ENCODE data around the gene THUMPD3. TPM values are rescaled to one million over a fixed set of nuclear protein-coding genes. Genes with fewer than 3 reads are reported as not detected.
A peak's percentile ranks its signal among the peaks of the same experiment; 100 is the strongest.

Gene THUMPD3
- total RNA-seq, 2 donors from 2014 or later = 46.2 to 53.9 TPM

DNA sequence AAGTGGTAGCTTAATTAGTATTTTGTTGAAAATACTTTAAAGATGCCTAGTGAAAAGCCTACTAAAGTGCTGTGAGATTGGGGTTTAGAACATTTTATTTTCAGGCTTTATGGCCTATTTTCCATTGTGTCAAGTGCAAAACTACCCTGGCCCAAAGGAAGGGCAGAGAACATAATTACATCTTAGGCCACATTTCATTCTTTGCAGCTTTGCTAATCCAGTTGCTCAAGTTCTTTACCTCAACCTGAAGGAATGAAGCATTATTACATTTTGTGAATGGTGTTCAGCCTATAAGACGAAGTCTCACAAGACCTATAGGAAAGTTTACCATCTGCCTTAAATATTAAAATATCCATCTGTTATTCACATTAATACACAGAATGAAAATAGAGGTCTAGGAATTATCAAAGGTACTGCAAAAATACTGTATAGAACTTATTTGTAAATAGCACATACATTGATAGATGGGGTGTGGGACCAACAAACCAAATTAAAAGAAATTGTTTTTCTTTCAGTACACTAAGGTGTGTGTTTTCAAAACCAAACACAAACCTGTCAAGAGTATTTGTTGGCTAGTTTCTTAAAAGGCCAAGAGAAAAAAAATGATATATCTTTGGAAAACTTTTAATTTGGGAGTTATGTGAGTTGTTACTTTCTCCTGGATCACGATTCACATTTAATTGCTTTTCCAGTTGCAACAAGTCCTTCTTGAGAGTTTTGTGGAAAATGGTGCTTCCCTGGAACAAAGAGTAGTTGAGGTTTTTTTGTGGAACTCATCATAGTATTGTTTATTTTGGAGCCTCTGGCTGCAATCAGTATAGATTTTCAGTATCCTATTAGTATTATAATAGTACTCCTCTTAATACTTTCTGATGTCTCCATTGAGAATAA is 22.6 kb downstream of the THUMPD3 start:
- no peak for ATAC-seq (replicated peaks)
- Mint-ChIP-seq H3K9me3 (no peaks in the 10 kb centered on the region), H3K27me3 (no peaks in the 10 kb centered on the region), H3K36me3 (ENCODE audit: low read depth) (peaks cover 100% of the 10 kb centered on the region), H3K4me1 (peaks cover 4% of the 10 kb centered on the region), H3K27ac (no peak overlapping the region), H3K4me3 (no peak overlapping the region)

DNA sequence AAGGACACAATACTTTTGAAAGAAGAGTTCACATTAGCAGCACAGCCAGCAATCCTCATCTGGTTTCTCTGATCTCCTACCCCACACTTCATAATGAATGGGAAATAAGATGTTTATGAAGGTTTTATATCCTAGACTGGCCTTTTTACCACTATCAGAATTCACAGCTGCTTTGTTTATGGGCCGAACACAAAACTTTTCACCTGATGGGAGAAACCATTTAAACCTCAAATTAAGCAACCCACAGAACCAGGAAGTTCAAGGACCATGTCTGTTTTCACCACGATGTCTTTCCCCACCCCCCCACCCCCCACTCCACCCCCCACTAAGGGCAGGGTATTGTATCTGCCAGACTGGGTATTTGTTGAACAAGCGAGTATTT is 23.2 kb downstream of the THUMPD3 start:
- peaks cover 100% of the 10 kb centered on the region for H3K36me3 Mint-ChIP-seq (ENCODE audit: low read depth)
- no peaks in the 10 kb centered on the region for H3K9me3 Mint-ChIP-seq
- no peak overlapping the region for H3K4me3 Mint-ChIP-seq
- H3K4me1 Mint-ChIP-seq = peaks cover 4% of the 10 kb centered on the region
- ATAC-seq (replicated peaks) = no peak
- H3K27me3 Mint-ChIP-seq = no peaks in the 10 kb centered on the region
- no peak overlapping the region for H3K27ac Mint-ChIP-seq

DNA sequence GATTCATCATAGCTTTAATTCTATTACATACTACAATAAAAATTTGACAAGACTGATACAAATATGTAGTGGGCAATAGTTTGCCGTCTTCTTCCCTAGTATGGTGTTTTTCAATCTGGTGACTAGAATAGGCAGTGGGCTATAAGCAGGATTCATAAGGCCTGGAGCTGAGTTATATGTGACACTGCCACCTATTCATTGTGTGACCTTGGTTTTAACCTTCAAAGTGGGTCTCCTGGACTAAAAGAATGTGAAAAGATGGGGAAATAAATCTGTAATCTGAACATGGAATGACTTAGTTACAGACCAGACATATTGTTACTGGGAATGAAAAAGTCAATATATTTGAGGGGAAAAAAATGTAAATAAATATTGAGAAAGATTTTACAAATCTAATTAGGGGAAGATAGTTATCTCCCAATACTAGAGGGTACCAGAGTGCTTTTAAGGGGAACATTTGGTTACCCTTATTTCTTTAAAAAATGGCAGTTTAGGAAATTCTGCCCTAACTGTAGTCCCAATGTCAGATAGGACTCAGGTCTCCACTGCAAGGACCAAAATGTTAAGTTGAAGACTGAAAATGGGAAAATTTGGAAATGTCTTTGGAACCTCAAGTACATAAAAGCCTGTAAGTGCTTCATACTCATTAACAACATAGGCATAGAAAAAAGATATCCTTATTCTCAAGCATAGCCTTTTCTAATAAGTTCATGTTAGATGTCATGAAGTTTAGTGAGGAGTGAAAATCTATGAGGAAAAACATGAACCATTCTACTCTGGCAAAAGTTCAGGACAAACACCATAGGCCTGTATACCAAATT is 23.9 kb downstream of the THUMPD3 start:
- Mint-ChIP-seq H3K4me1 (peaks cover 4% of the 10 kb centered on the region), H3K27ac (no peak overlapping the region), H3K27me3 (no peaks in the 10 kb centered on the region), H3K36me3 (ENCODE audit: low read depth) (peaks cover 100% of the 10 kb centered on the region), H3K9me3 (no peaks in the 10 kb centered on the region), H3K4me3 (no peak overlapping the region)
- no peak for ATAC-seq (replicated peaks)

DNA sequence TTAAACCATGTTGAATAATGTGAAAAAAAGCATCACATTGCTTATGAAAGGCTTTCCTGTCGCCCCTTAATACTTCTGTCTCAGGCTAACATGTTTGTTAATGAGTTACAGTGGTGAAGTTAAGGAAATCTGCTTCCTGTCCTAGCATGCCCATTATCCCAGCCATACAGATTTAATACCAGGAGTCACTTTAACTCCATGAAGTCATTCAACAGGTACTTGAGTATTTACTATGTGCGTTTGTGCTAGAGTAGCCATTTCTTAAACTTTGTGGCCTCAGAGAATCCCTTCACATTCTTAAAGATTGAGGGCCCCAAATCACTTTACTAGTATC is 24.4 kb downstream of the THUMPD3 start:
- peaks cover 100% of the 10 kb centered on the region for H3K36me3 Mint-ChIP-seq (ENCODE audit: low read depth)
- H3K27ac Mint-ChIP-seq = no peak overlapping the region
- no peak for ATAC-seq (replicated peaks)

DNA sequence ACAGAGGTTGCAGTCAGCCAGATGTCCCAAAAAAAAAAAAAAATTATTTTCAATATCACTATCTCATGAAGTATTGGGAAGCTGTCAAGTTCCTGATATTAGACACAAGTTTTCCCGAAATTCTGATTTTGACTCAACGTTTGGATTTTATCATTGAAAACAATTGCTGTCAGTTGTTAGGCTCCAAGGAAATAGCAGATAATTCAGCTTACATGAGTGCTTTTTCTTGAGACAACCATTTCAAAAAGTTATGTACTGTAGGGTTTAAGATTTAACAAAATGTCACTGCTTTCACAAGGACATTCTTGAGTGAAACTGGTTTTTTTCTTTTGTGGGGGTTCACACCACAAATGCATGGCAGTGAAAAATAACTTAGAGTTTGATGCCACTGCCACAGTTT is 25.3 kb downstream of the THUMPD3 start:
- no peaks in the 10 kb centered on the region for H3K27me3 Mint-ChIP-seq
- no peak overlapping the region for H3K27ac Mint-ChIP-seq
- H3K4me1 Mint-ChIP-seq = peaks cover 13% of the 10 kb centered on the region
- H3K9me3 Mint-ChIP-seq = no peaks in the 10 kb centered on the region
- no peak overlapping the region for H3K4me3 Mint-ChIP-seq
- ATAC-seq (replicated peaks) = no peak
- peaks cover 100% of the 10 kb centered on the region for H3K36me3 Mint-ChIP-seq (ENCODE audit: low read depth)

More for the DNA sequence above, 24.4 kb downstream of the THUMPD3 start:
- peaks cover 9% of the 10 kb centered on the region for H3K4me1 Mint-ChIP-seq
- no peaks in the 10 kb centered on the region for H3K27me3 Mint-ChIP-seq
- no peaks in the 10 kb centered on the region for H3K9me3 Mint-ChIP-seq
- no peak overlapping the region for H3K4me3 Mint-ChIP-seq

DNA sequence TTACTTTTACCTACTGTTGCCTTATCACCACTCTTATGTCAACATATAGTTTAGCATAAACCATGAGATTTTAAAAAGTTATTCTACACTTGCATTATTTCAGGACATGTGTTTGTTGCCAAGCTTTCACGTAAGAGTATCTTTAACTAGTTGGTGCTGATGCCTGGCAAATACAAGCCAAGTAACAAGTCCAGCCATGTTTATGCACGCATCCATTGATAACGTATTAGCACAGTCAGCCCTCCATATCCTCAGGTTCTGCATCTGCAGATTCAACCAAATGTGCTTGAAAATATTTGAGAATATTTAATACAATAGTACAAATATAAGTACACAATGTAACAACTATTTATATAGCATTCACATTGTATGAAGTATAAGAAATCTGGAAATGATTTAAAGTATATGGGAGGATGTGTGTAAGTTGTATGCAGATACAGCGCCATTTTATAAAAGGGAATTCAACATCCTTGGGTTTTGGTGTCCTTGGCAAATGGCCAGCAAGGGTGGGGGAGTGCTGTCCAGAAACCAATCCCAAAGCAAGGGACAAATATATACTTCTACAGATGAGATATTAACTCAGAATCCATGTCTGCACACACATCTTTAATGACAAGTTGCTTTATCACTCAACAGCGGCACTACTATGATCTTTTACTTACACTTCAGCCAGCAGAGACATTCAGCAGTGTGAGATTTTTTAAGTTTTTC is 25.9 kb downstream of the THUMPD3 start:
- Mint-ChIP-seq H3K36me3 (ENCODE audit: low read depth) (peaks cover 100% of the 10 kb centered on the region), H3K27ac (no peak overlapping the region), H3K4me1 (peaks cover 13% of the 10 kb centered on the region), H3K27me3 (no peaks in the 10 kb centered on the region), H3K4me3 (no peak overlapping the region), H3K9me3 (no peaks in the 10 kb centered on the region)
- no peak for ATAC-seq (replicated peaks)

DNA sequence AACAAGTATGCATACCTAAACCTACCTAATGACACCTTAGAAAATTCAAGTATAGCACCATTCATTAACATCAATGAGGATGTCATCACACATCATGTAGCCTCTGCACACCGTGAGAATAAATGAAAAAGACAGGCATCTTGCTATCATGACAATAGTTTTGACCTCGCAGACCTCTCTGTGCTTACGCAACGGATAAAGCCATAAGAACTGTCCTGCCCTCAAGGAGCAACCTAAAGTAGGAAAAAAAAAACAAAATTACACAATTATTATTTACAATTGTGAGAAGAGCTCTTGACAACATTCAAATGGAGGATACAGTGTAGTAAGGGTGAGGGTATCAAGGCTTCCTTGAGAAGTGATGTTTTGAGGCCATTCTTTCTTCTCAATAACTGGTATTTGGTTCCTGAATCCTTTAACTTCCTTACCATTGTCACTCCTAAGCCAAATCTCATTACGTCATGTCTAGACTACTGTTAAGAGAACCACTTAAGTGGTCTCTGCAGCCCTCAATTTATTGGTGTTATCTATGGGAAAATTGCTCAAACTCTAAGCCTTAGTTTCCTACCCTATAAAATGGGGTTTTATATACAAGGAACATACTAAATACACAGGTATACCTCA is 27.5 kb downstream of the THUMPD3 start:
- Mint-ChIP-seq H3K27ac (no peak overlapping the region), H3K27me3 (no peaks in the 10 kb centered on the region), H3K36me3 (ENCODE audit: low read depth) (peaks cover 100% of the 10 kb centered on the region), H3K9me3 (no peaks in the 10 kb centered on the region), H3K4me1 (peaks cover 20% of the 10 kb centered on the region), H3K4me3 (no peak overlapping the region)
- ATAC-seq (replicated peaks) = no peak

DNA sequence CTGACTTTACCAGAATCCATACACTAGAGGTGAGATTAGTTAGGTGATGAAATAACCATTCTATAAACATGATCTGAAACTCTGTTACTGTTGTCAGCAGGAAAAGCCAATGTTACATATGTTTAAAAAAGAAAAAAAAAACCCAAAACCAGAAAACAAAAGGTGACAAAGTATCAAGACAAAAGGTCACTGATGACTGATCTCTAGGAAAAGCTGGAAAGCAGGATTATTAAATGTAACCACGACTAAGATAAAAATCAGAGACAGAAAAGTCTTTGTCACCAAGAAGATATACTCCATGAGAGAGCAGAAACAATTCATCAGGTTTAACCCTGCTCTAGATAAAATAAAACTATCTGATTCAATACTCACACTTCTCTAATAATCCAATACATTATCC is 29.2 kb downstream of the THUMPD3 start:
- Mint-ChIP-seq H3K9me3 (no peaks in the 10 kb centered on the region), H3K27me3 (no peaks in the 10 kb centered on the region), H3K27ac (peak overlapping the region; percentile 75), H3K4me3 (peak overlapping the region; percentile 51), H3K4me1 (peaks cover 20% of the 10 kb centered on the region), H3K36me3 (ENCODE audit: low read depth) (peaks cover 95% of the 10 kb centered on the region)
- ATAC-seq (replicated peaks) = no peak

DNA sequence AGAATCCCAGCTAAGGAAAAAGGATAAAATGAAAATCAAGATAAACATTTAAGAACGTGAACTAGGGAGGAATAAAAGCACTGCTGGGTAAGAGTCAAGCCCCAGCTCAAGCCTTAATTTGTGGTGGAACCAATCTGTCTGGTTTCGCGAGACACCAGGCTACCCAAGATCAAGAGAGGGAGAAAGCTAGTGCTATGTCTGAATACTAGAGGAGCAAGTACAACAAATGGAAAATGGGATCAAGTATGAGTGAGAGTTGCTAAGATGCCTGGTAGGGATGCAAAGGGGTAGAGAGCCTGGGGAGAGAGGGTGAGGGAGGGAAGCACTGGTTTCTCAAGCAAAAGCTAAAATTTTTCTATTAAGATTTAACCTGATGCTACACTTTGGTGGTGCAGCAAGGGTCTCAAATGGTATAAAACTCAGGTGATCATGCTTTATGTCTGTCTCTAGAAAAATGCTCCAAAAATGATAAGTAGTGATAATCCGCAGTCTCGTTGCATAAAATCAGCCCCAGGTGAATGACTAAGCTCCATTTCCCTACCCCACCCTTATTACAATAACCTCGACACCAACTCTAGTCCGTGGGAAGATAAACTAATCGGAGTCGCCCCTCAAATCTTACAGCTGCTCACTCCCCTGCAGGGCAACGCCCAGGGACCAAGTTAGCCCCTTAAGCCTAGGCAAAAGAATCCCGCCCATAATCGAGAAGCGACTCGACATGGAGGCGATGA is 32.9 kb downstream of the THUMPD3 start:
- ATAC-seq (replicated peaks) = no peak
- peaks cover 86% of the 10 kb centered on the region for H3K36me3 Mint-ChIP-seq (ENCODE audit: low read depth)
- peaks cover 30% of the 10 kb centered on the region for H3K4me1 Mint-ChIP-seq
- H3K4me3 Mint-ChIP-seq = peak overlapping the region; percentile 98
- no peaks in the 10 kb centered on the region for H3K9me3 Mint-ChIP-seq
- H3K27me3 Mint-ChIP-seq = no peaks in the 10 kb centered on the region
- peak overlapping the region; percentile 95 for H3K27ac Mint-ChIP-seq

DNA sequence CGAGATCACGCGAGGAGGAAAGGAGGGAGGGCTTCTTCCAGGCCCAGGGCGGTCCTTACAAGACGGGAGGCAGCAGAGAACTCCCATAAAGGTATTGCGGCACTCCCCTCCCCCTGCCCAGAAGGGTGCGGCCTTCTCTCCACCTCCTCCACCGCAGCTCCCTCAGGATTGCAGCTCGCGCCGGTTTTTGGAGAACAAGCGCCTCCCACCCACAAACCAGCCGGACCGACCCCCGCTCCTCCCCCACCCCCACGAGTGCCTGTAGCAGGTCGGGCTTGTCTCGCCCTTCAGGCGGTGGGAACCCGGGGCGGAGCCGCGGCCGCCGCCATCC is 33.4 kb downstream of the THUMPD3 start:
- peaks cover 86% of the 10 kb centered on the region for H3K36me3 Mint-ChIP-seq (ENCODE audit: low read depth)
- H3K27me3 Mint-ChIP-seq = no peaks in the 10 kb centered on the region
- peak overlapping the region; percentile 95 for H3K27ac Mint-ChIP-seq
- peaks cover 34% of the 10 kb centered on the region for H3K4me1 Mint-ChIP-seq
- H3K9me3 Mint-ChIP-seq = no peaks in the 10 kb centered on the region
- ATAC-seq (replicated peaks) = peak; percentile 51
- peak overlapping the region; percentile 98 for H3K4me3 Mint-ChIP-seq

DNA sequence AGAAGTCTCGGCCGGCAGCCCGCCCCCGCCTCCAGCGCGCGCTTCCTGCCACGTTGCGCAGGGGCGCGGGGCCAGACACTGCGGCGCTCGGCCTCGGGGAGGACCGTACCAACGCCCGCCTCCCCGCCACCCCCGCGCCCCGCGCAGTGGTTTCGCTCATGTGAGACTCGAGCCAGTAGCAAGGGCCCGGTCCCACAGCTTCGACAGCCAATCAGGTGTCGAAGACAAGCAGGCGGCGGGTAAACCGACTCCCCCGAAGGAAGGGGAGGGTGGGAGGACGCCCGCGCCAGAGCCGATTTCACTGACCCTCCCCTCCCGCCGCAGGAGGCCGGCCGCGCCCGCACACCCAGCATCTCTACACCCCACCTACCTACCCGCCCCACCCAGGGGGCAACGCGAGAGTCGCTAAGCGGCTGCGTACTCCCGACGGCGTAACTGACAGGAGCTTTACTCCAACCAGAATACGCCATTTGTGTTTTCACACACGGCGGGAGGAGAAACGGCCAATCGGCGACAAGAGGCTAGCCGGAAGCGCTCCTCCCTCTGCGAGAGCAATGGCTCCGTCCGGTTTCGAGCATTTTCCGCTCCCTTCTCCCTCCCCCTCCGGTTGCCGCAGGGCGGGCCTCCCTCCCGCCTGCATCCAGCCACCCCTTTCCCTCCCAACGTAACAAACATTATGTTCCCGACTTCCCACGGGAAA is 33.9 kb downstream of the THUMPD3 start:
- Mint-ChIP-seq H3K9me3 (no peaks in the 10 kb centered on the region), H3K4me3 (peak overlapping the region; percentile 98), H3K4me1 (peaks cover 32% of the 10 kb centered on the region), H3K27ac (peak overlapping the region; percentile 95), H3K36me3 (ENCODE audit: low read depth) (peaks cover 86% of the 10 kb centered on the region), H3K27me3 (no peaks in the 10 kb centered on the region)
- peak; percentile 74 for ATAC-seq (replicated peaks)

DNA sequence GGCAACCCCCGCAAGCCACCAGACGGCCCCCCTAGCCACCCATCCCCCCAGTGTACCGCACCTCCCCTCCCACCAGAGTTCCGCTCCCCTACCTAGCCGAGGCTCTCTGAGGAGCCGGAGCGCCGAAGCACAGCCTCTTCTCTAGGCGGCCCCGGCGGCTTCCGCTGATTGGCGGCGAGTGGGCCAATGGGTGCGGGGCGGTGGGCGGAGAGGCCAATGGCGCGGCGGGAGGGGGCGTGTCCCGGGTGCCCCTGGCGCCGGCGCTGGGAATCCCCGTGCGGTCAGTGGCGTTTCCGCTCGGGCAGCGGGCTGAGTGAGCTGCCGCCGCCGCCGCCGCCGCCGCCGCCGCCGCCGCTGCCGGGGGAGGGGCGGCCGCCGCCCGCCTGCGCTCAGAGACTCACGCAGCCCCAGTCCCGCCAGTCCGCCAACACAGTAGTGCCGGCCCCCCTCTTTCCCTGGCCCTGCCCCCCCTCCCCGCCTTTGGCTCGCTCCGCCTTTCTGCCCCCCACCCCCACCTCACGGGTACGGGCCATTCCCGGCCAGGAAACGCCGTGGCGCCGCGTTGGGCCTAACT is 34.6 kb downstream of the THUMPD3 start, which contains the start of gene SETD5:
Gene SETD5 (plus strand): TSS at position 284 of the 574 bp plus-strand sequence. CDS start 31,324 bp downstream, outside the sequence.
- peak; percentile 71 for ATAC-seq (replicated peaks)
- Mint-ChIP-seq H3K36me3 (ENCODE audit: low read depth) (peaks cover 83% of the 10 kb centered on the region), H3K27ac (peak within 1 kb of the TSS; percentile 98), H3K9me3 (no peaks in the 10 kb centered on the region), H3K4me1 (peaks cover 33% of the 10 kb centered on the region), H3K4me3 (peak within 1 kb of the TSS; percentile 98), H3K27me3 (no peaks in the 10 kb centered on the region)
